K562 (cell line): ENCODE results near the gene MIB2. TPM values are rescaled to one million over a fixed set of nuclear protein-coding genes. Genes with fewer than 3 reads are reported as not detected.

Experiments used
- CEBPB ChIP-seq: fragments of 450-650 bp; IDR thresholded peaks from 2 replicates; pipeline ENCODE4 v1.6.1; 2016; ENCODE audit warnings: missing genetic modification characterization, missing compliant biosample characterization
- CHD1 ChIP-seq: fragments of 200-600 bp; sonication (generic); IDR thresholded peaks from one replicate; pipeline ENCODE4 v1.6.1; 2012; ENCODE audit warnings: mild to moderate bottlenecking, moderate library complexity, low read length, inconsistent platforms
- E2F3 ChIP-seq: fragments of 250-450 bp; sonication (Bioruptor Pico); IDR thresholded peaks from 2 replicates; pipeline ENCODE4 v1.4.0; 2020; ENCODE audit warnings: mild to moderate bottlenecking
- HMG20B ChIP-seq: fragments of 250-450 bp; sonication (Bioruptor Pico); IDR thresholded peaks from 2 replicates; pipeline ENCODE4 v1.5.0; 2021; ENCODE audit warnings: mild to moderate bottlenecking
- ILF3 ChIP-seq: fragments of 450-650 bp; IDR thresholded peaks from 2 replicates; pipeline ENCODE4 v1.6.1; 2018; ENCODE audit warnings: antibody characterized with exemption, mild to moderate bottlenecking, moderate library complexity, borderline replicate concordance
- MEF2A ChIP-seq: IDR thresholded peaks from 2 replicates; pipeline ENCODE4 v1.6.1; 2011; ENCODE audit warnings: low read depth, mild to moderate bottlenecking, low read length, moderate library complexity; ENCODE audit not compliant: control insufficient read depth
- MIER1 ChIP-seq: fragments of 450-650 bp; IDR thresholded peaks from 2 replicates; pipeline ENCODE4 v1.6.1; 2016; ENCODE audit warnings: antibody characterized with exemption, mild to moderate bottlenecking, low read depth
- POLR2H ChIP-seq: IDR thresholded peaks from 2 replicates; pipeline ENCODE4 v1.6.1; 2016; ENCODE audit warnings: missing genetic modification characterization, low read depth, mild to moderate bottlenecking, control low read depth, missing compliant biosample characterization, moderate library complexity
- RFX7 ChIP-seq: fragments of 250-450 bp; sonication (Bioruptor Pico); IDR thresholded peaks from 2 replicates; pipeline ENCODE4 v1.5.1; 2021; ENCODE audit warnings: mild to moderate bottlenecking
- SMAD2 ChIP-seq: fragments of 150-350 bp; IDR thresholded peaks from 2 replicates; pipeline ENCODE4 v1.6.1; 2014; ENCODE audit warnings: low read depth, mild to moderate bottlenecking, low read length
- SUPT5H ChIP-seq: fragments of 450-650 bp; IDR thresholded peaks from 2 replicates; pipeline ENCODE4 v1.6.1; 2016
- TFAM ChIP-seq: fragments of 250-450 bp; sonication (Bioruptor Pico); conservative IDR thresholded peaks from 2 replicates; pipeline ENCODE4 v1.5.0; 2021; ENCODE audit warnings: mild to moderate bottlenecking, moderate library complexity
- ZNF121 ChIP-seq: sonication (generic); formaldehyde crosslinking; conservative IDR thresholded peaks from 2 replicates; pipeline ENCODE4 v1.8.0; 2022; ENCODE audit warnings: missing genetic modification reagents
- ZNF165 ChIP-seq: fragments of 250-450 bp; sonication (Bioruptor Pico); IDR thresholded peaks from 2 replicates; pipeline ENCODE4 v1.4.0; 2020; ENCODE audit warnings: borderline replicate concordance
- polyA plus RNA-seq, 8 experiments: library from polyadenylated mRNA; depleted of rRNA in 4 of 8; stranded (reverse) in 5 of 8; unstranded in 3 of 8; fragments of >200 nt; fragmentation: Nextera tagmentation in 2 of 8; fragmentation: Illumina TruSeq in 1 of 8; extraction: Ambion mirVana in 2 of 8; extraction: Trizol in 1 of 8; gene quantifications; 2 replicates each; pipeline versions ENCODE4 v1.2.1 to v1.2.3, GENCODE V29; 2011 to 2014; ENCODE audit warnings: inconsistent platforms in 1 of 8, missing spikeins in 1 of 8
- total RNA-seq, 7 experiments: library from RNA; depleted of rRNA in 6 of 7; stranded (reverse); fragments of >200 nt in 6 of 7; fragmentation: Illumina TruSeq in 2 of 7; extraction: Trizol in 2 of 7; gene quantifications; 2 replicates each; pipeline versions ENCODE4 v1.2.1 to v1.2.3, GENCODE V29; 2011 to 2021; ENCODE audit warnings: low replicate concordance in 1 of 7
- TF ChIP-seq, protein P1 (sequence below): fragments of 150-350 bp; IDR thresholded peaks from 2 replicates; pipeline ENCODE4 v1.6.1; 2014; ENCODE audit warnings: low read depth, mild to moderate bottlenecking, low read length, borderline replicate concordance
- TF ChIP-seq, protein P2 (sequence below): fragments of 250-450 bp; sonication (Bioruptor Pico); IDR thresholded peaks from 2 replicates; pipeline ENCODE4 v1.5.0; 2021; ENCODE audit warnings: mild to moderate bottlenecking, borderline replicate concordance
- TF ChIP-seq, protein P3 (sequence below): sonication (generic); formaldehyde crosslinking; IDR thresholded peaks from 2 replicates; pipeline ENCODE4 v1.8.0; 2022; ENCODE audit warnings: missing genetic modification reagents, mild to moderate bottlenecking, borderline replicate concordance

Gene MIB2
- total and polyA plus RNA-seq, 9 of the 15 experiments (the other 6 are each of a cell fraction or from before 2014, with no cell fraction given), result 0.04 to 17.0 (median 4.9) TPM; not detected in 1

DNA sequence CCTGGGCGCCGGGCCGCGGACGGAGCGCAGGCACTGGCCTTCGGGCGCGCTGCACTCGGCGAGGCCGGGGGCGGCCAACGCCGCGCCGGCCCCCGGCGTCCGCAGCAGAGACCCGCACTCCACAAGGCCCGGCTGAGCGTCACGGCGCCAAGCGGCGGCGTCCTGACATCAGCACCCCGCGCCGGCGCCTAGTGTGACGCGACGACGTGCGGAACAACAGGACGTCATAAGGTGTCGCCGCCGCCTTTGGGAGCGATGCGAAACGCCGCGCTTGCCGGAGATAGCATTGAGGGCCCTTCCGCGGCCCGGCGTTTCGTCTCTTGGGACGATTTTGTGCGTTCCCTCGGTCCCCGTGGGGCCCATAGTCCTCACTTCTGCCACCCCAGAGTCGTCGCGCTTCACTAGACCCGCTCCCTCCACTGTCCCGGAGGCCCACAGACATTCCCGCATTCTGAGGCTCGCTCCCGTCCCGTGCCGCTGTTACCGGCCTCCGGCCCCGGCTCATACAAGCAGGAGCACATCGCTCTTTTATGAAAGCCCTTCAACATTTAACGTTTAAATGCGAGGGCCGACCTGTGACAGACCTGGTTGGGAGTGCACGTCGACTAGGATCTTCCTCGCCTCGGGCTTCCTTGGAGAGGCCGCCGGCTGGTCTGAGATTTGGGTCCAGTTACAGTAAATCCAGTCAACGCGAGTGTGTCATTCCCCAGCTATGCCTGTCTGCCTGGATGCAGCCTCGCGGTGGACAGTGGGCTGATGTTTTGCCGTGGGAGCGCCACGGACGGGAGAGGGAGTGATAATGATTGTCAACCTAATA lies 40.4 kb upstream of the MIB2 start, which contains the start of gene SSU72 (continued):
- TF ChIP-seq POLR2H (tag) (no peak; the same call in 1 of the 2 replicates), TFAM (CRISPR knock-in tag) (no peak), MIER1 (no peak), CHD1 (no peak), ZNF121 (no peak), MEF2A (no peak), SMAD2 (no peak), RFX7 (CRISPR knock-in tag) (no peak), HMG20B (no peak), ILF3 (no peak), ZNF165 (CRISPR knock-in tag) (no peak), CEBPB (tag) (no peak), SUPT5H (peak; percentile 95), E2F3 (CRISPR knock-in tag) (0 out of 2 replicates have a peak, but pooled peaks have one; percentile 10)
- TF ChIP-seq, protein P1, sequence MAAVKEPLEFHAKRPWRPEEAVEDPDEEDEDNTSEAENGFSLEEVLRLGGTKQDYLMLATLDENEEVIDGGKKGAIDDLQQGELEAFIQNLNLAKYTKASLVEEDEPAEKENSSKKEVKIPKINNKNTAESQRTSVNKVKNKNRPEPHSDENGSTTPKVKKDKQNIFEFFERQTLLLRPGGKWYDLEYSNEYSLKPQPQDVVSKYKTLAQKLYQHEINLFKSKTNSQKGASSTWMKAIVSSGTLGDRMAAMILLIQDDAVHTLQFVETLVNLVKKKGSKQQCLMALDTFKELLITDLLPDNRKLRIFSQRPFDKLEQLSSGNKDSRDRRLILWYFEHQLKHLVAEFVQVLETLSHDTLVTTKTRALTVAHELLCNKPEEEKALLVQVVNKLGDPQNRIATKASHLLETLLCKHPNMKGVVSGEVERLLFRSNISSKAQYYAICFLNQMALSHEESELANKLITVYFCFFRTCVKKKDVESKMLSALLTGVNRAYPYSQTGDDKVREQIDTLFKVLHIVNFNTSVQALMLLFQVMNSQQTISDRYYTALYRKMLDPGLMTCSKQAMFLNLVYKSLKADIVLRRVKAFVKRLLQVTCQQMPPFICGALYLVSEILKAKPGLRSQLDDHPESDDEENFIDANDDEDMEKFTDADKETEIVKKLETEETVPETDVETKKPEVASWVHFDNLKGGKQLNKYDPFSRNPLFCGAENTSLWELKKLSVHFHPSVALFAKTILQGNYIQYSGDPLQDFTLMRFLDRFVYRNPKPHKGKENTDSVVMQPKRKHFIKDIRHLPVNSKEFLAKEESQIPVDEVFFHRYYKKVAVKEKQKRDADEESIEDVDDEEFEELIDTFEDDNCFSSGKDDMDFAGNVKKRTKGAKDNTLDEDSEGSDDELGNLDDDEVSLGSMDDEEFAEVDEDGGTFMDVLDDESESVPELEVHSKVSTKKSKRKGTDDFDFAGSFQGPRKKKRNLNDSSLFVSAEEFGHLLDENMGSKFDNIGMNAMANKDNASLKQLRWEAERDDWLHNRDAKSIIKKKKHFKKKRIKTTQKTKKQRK, result no peak
- TF ChIP-seq, protein P2, sequence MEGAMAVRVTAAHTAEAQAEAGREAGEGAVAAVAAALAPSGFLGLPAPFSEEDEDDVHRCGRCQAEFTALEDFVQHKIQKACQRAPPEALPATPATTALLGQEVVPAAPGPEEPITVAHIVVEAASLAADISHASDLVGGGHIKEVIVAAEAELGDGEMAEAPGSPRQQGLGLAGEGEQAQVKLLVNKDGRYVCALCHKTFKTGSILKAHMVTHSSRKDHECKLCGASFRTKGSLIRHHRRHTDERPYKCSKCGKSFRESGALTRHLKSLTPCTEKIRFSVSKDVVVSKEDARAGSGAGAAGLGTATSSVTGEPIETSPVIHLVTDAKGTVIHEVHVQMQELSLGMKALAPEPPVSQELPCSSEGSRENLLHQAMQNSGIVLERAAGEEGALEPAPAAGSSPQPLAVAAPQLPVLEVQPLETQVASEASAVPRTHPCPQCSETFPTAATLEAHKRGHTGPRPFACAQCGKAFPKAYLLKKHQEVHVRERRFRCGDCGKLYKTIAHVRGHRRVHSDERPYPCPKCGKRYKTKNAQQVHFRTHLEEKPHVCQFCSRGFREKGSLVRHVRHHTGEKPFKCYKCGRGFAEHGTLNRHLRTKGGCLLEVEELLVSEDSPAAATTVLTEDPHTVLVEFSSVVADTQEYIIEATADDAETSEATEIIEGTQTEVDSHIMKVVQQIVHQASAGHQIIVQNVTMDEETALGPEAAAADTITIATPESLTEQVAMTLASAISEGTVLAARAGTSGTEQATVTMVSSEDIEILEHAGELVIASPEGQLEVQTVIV (CRISPR knock-in tag), result peak; percentile 75; the same call in 1 of the 2 replicates
- TF ChIP-seq, protein P3, sequence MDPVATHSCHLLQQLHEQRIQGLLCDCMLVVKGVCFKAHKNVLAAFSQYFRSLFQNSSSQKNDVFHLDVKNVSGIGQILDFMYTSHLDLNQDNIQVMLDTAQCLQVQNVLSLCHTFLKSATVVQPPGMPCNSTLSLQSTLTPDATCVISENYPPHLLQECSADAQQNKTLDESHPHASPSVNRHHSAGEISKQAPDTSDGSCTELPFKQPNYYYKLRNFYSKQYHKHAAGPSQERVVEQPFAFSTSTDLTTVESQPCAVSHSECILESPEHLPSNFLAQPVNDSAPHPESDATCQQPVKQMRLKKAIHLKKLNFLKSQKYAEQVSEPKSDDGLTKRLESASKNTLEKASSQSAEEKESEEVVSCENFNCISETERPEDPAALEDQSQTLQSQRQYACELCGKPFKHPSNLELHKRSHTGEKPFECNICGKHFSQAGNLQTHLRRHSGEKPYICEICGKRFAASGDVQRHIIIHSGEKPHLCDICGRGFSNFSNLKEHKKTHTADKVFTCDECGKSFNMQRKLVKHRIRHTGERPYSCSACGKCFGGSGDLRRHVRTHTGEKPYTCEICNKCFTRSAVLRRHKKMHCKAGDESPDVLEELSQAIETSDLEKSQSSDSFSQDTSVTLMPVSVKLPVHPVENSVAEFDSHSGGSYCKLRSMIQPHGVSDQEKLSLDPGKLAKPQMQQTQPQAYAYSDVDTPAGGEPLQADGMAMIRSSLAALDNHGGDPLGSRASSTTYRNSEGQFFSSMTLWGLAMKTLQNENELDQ (CRISPR knock-in tag), result no peak
